A549 (cell line): ENCODE results near the gene GPATCH3. TPM values are rescaled to one million over a fixed set of nuclear protein-coding genes. Genes with fewer than 3 reads are reported as not detected.

Experiments used
- ATAC-seq, 2 experiments: fragments of 200-7000 bp in 1 of 2; fragments of >200 bp in 1 of 2; cut with Nextera tagmentation in 1 of 2; cut with Tn5 transposase in 1 of 2; 3 replicates each; pipeline versions ENCODE4 v1.8.0 to v1.9.1; 2018 to 2020; ENCODE audit warnings: mild to moderate bottlenecking in 1 of 2, moderate library complexity in 1 of 2
- CTCF ChIA-PET: fragments of 300-600 bp; sonication (Branson Sonifier 250); formaldehyde crosslinking; extraction: SDS; loops from one replicate; lab custom pipeline; 2021; ENCODE audit warnings: antibody characterized with exemption, inconsistent platforms; lab: Yijun Ruan, JAX
- POLR2A ChIA-PET: fragments of 350-600 bp; formaldehyde crosslinking; extraction: SDS; loops from one replicate; lab custom pipeline; 2021; ENCODE audit warnings: antibody characterized with exemption, inconsistent platforms; lab: Yijun Ruan, JAX
- DNase-seq, 2 experiments: peaks; one replicate each; pipeline versions ENCODE4 v3.0.0 to v3.0.0-alpha.2; 2011 to 2016; ENCODE audit warnings: low read depth in 1 of 2, low spot score in 1 of 2
- FAIRE-seq: peaks from 2 replicates; lab custom pipeline; 2011; peaks lifted over from hg19 to GRCh38; lab: Jason Lieb, UNC
- H3K27ac ChIP-seq, 2 experiments: fragments of >200 bp; sonication (Bioruptor Twin); formaldehyde crosslinking; 3 replicates each; pipeline ENCODE4 v1.5.1; 2016 to 2017
- H3K4me1 ChIP-seq: fragments of >200 bp; sonication (Bioruptor Twin); formaldehyde crosslinking; 3 replicates; pipeline ENCODE4 v1.6.1; 2016
- H3K4me2 ChIP-seq: fragments of >200 bp; sonication (Bioruptor Twin); formaldehyde crosslinking; 3 replicates; pipeline ENCODE4 v1.6.1; 2016
- H3K4me3 ChIP-seq: fragments of >200 bp; sonication (Bioruptor Twin); formaldehyde crosslinking; 3 replicates; pipeline ENCODE4 v1.5.1; 2016
- H3K9me3 ChIP-seq: fragments of >200 bp; sonication (Bioruptor Twin); formaldehyde crosslinking; 3 replicates; pipeline ENCODE4 v1.6.1; 2016
- BCL3 ChIP-seq: fragments of >200 bp; sonication (Bioruptor Twin); formaldehyde crosslinking; IDR thresholded peaks from 3 replicates; pipeline ENCODE4 v1.6.1; 2016
- BHLHE40 ChIP-seq: IDR thresholded peaks from 2 replicates; pipeline ENCODE4 v1.6.1; 2012; ENCODE audit warnings: low read depth, low read length, inconsistent platforms
- CHD2 ChIP-seq: fragments of 150-350 bp; IDR thresholded peaks from 2 replicates; pipeline ENCODE4 v1.6.1; 2014; ENCODE audit warnings: low read length; ENCODE audit not compliant: partially characterized antibody
- EHF ChIP-seq: fragments of 250-450 bp; sonication (Bioruptor Pico); IDR thresholded peaks from 2 replicates; pipeline ENCODE4 v1.5.0; 2020; ENCODE audit warnings: mild to moderate bottlenecking
- FOSB ChIP-seq: fragments of 250-450 bp; sonication (Bioruptor Pico); IDR thresholded peaks from 2 replicates; pipeline ENCODE4 v1.5.0; 2020; ENCODE audit warnings: mild to moderate bottlenecking, moderate library complexity
- FOSL2 ChIP-seq, 2 experiments: fragments of 450-650 bp in 1 of 2; fragments of >200 bp in 1 of 2; sonication (Bioruptor Twin) in 1 of 2; formaldehyde crosslinking; IDR thresholded peaks; 2 replicates each; pipeline versions ENCODE4 v1.5.0 to v1.6.1; 2016 to 2020; ENCODE audit warnings: mild to moderate bottlenecking in 1 of 2, moderate library complexity in 1 of 2
- HES2 ChIP-seq: fragments of >200 bp; sonication (Bioruptor Twin); formaldehyde crosslinking; IDR thresholded peaks from 2 replicates; pipeline ENCODE4 v1.6.1; 2016
- HOXB13 ChIP-seq: fragments of 250-450 bp; sonication (Bioruptor Pico); IDR thresholded peaks from 2 replicates; pipeline ENCODE4 v1.5.0; 2020; ENCODE audit warnings: low read depth, mild to moderate bottlenecking, moderate library complexity
- HOXB5 ChIP-seq: fragments of 250-450 bp; sonication (Bioruptor Pico); IDR thresholded peaks from 2 replicates; pipeline ENCODE4 v1.5.0; 2020; ENCODE audit warnings: mild to moderate bottlenecking, moderate library complexity
- JUN ChIP-seq, 2 experiments: fragments of >200 bp; sonication (Bioruptor Twin); formaldehyde crosslinking; IDR thresholded peaks; 2 replicates in 1 of 2; 3 replicates in 1 of 2; pipeline ENCODE4 v1.6.1; 2016 to 2017
- JUNB ChIP-seq: fragments of >200 bp; sonication (Bioruptor Twin); formaldehyde crosslinking; IDR thresholded peaks from 2 replicates; pipeline ENCODE4 v1.6.1; 2016
- KDM1A ChIP-seq: fragments of 200-600 bp; sonication (generic); IDR thresholded peaks from 2 replicates; pipeline ENCODE4 v1.6.1; 2016; ENCODE audit warnings: low read depth, mild to moderate bottlenecking
- KDM5A ChIP-seq: fragments of 200-600 bp; sonication (generic); IDR thresholded peaks from 2 replicates; pipeline ENCODE4 v1.6.1; 2016; ENCODE audit warnings: antibody characterized with exemption, mild to moderate bottlenecking
- MAZ ChIP-seq: fragments of 150-350 bp; IDR thresholded peaks from 2 replicates; pipeline ENCODE4 v1.6.1; 2014; ENCODE audit warnings: antibody characterized with exemption, low read depth, low read length, borderline replicate concordance
- MYC ChIP-seq: IDR thresholded peaks from 2 replicates; pipeline ENCODE4 v1.6.1; 2012; ENCODE audit warnings: mild to moderate bottlenecking, inconsistent platforms, low read length, improper control_type of control experiment, borderline replicate concordance
- NFE2L2 ChIP-seq: fragments of 150-350 bp; conservative IDR thresholded peaks from 2 replicates; pipeline ENCODE4 v1.6.1; 2014; ENCODE audit warnings: low read length
- PHF8 ChIP-seq: fragments of 200-600 bp; sonication (generic); IDR thresholded peaks from 2 replicates; pipeline ENCODE4 v1.6.1; 2016; ENCODE audit warnings: low read depth, mild to moderate bottlenecking, antibody characterized with exemption, moderate library complexity, borderline replicate concordance
- POLR2AphosphoS2 ChIP-seq: conservative IDR thresholded peaks from 2 replicates; pipeline ENCODE4 v1.6.1; 2012; ENCODE audit warnings: low read length, improper control_type of control experiment, inconsistent platforms
- RAD21 ChIP-seq, 2 experiments: fragments of >200 bp in 1 of 2; sonication (Bioruptor Twin) in 1 of 2; formaldehyde crosslinking in 1 of 2; IDR thresholded peaks in 1 of 2; conservative IDR thresholded peaks in 1 of 2; 2 replicates in 1 of 2; 3 replicates in 1 of 2; pipeline ENCODE4 v1.6.1; 2012 to 2018; ENCODE audit warnings: inconsistent platforms in 1 of 2
- RARB ChIP-seq: fragments of 250-450 bp; sonication (Bioruptor Pico); IDR thresholded peaks from 2 replicates; pipeline ENCODE4 v1.8.0; 2021; ENCODE audit warnings: mild to moderate bottlenecking, moderate library complexity
- RCOR1 ChIP-seq: fragments of 150-350 bp; IDR thresholded peaks from 2 replicates; pipeline ENCODE4 v1.6.1; 2014; ENCODE audit warnings: antibody characterized with exemption, low read length, low read depth
- RNF2 ChIP-seq: fragments of 200-600 bp; sonication (generic); IDR thresholded peaks from 2 replicates; pipeline ENCODE4 v1.6.1; 2016; ENCODE audit warnings: low read depth, mild to moderate bottlenecking, antibody characterized with exemption, moderate library complexity, borderline replicate concordance
- SMC3 ChIP-seq: fragments of >200 bp; sonication (Bioruptor Twin); formaldehyde crosslinking; IDR thresholded peaks from 3 replicates; pipeline ENCODE4 v1.6.1; 2018; ENCODE audit warnings: inconsistent platforms
- TP53 ChIP-seq: fragments of 250-450 bp; sonication (Bioruptor Pico); IDR thresholded peaks from 2 replicates; pipeline ENCODE4 v1.5.0; 2021; ENCODE audit warnings: mild to moderate bottlenecking, moderate library complexity
- ZC3H11A ChIP-seq: fragments of 450-650 bp; IDR thresholded peaks from 2 replicates; pipeline ENCODE4 v1.6.1; 2014; ENCODE audit warnings: antibody characterized with exemption, mild to moderate bottlenecking
- ZFP36 ChIP-seq: fragments of 450-650 bp; IDR thresholded peaks from 2 replicates; pipeline ENCODE4 v1.6.1; 2014; ENCODE audit warnings: borderline replicate concordance; ENCODE audit not compliant: partially characterized antibody
- ZNF302 ChIP-seq: fragments of 250-450 bp; sonication (Bioruptor Pico); IDR thresholded peaks from 2 replicates; pipeline ENCODE4 v1.9.0; 2021; ENCODE audit warnings: inconsistent platforms, mild to moderate bottlenecking, moderate library complexity
- WGBS: methylation state at CpG from one replicate; pipeline ENCODE4 v1.1.6; 2017; ENCODE audit errors: missing lambda C conversion rate; 5-methylcytosine and 5-hydroxymethylcytosine counted together
- polyA plus RNA-seq, 4 experiments: library from polyadenylated mRNA; depleted of rRNA in 3 of 4; stranded (reverse); fragments of >200 nt; fragmentation: RNase III in 1 of 4; extraction: RNeasy Plus Mini Kit Qiagen cat#74134 plus additional on column Dnase treatment in 1 of 4; gene quantifications; 2 replicates in 3 of 4; 3 replicates in 1 of 4; pipeline ENCODE4 v1.2.3, GENCODE V29; 2011 to 2017
- TF ChIP-seq, protein P1 (sequence below): fragments of 200-600 bp; sonication (generic); IDR thresholded peaks from 2 replicates; pipeline ENCODE4 v1.6.1; 2016; ENCODE audit warnings: antibody characterized with exemption, mild to moderate bottlenecking, moderate library complexity
- TF ChIP-seq, protein P2 (sequence below): IDR thresholded peaks from 2 replicates; pipeline ENCODE4 v1.6.1; 2012

The GPATCH3 gene
- polyA plus RNA-seq, 2 of the 4 experiments (the other 2 are of a cell fraction) = 5.4 to 8.7 TPM

DNA sequence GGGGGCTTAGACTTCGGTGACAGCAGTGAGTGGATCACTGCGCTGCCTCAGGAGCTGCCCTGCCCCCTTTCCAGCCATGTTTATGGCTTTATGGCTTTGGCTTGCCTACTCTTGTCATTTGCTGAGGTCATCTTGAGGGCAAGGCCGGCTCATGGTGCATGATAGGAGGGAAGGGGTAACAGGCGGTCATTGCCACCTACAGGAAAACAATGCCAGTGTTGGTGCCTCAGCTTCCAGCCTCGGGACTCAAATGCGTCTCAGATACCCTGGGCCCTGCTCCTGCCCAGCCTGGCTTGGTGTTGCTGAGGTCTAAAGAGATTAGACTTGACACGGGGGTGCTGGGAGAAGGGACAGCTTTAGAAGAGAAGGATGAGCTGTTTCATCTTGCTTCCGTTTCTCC is 45.5 kb upstream of the GPATCH3 start:
- ATAC-seq (no peak), FAIRE-seq (no peak), DNase-seq (no peak)
- CTCF ChIA-PET = interaction anchor here (1.1 kb wide), 1 partner anchor 40 kb away, joined by 3 read pairs; no protein-coding TSS in a partner anchor
- no peak for TF ChIP-seq MAZ
- no peak for TF ChIP-seq POLR2AphosphoS2
- no peak for TF ChIP-seq CHD2
- TF ChIP-seq, protein P1, sequence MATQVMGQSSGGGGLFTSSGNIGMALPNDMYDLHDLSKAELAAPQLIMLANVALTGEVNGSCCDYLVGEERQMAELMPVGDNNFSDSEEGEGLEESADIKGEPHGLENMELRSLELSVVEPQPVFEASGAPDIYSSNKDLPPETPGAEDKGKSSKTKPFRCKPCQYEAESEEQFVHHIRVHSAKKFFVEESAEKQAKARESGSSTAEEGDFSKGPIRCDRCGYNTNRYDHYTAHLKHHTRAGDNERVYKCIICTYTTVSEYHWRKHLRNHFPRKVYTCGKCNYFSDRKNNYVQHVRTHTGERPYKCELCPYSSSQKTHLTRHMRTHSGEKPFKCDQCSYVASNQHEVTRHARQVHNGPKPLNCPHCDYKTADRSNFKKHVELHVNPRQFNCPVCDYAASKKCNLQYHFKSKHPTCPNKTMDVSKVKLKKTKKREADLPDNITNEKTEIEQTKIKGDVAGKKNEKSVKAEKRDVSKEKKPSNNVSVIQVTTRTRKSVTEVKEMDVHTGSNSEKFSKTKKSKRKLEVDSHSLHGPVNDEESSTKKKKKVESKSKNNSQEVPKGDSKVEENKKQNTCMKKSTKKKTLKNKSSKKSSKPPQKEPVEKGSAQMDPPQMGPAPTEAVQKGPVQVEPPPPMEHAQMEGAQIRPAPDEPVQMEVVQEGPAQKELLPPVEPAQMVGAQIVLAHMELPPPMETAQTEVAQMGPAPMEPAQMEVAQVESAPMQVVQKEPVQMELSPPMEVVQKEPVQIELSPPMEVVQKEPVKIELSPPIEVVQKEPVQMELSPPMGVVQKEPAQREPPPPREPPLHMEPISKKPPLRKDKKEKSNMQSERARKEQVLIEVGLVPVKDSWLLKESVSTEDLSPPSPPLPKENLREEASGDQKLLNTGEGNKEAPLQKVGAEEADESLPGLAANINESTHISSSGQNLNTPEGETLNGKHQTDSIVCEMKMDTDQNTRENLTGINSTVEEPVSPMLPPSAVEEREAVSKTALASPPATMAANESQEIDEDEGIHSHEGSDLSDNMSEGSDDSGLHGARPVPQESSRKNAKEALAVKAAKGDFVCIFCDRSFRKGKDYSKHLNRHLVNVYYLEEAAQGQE = no peak
- no peak for TF ChIP-seq ZFP36
- TF ChIP-seq JUN (IDR thresholded peaks at IDR 0.05) = no peak
- TF ChIP-seq KDM1A = no peak
- TF ChIP-seq HES2 = no peak
- no peak for TF ChIP-seq FOSL2 (IDR thresholded peaks at IDR 0.05)
- TF ChIP-seq FOSL2 (CRISPR knock-in tag; IDR thresholded peaks at IDR 0.05) = no peak
- TF ChIP-seq EHF (CRISPR knock-in tag) = no peak
- no peak for TF ChIP-seq RAD21 (conservative IDR thresholded peaks at IDR 0.05 in 1 of 2, IDR thresholded peaks at IDR 0.05 in 1 of 2)
- TF ChIP-seq FOSB (CRISPR knock-in tag) = no peak
- TF ChIP-seq HOXB5 (CRISPR knock-in tag) = no peak
- no peak for TF ChIP-seq BHLHE40
- no peak for TF ChIP-seq RARB (CRISPR knock-in tag)
- TF ChIP-seq RNF2 = no peak
- TF ChIP-seq MYC = no peak
- TF ChIP-seq SMC3 = no peak
- Histone ChIP-seq H3K4me2 (no peak overlapping the region), H3K4me1 (no peaks in the 10 kb centered on the region; the same call in 2 of the 3 replicates), H3K4me3 (no peak overlapping the region), H3K9me3 (no peaks in the 10 kb centered on the region), H3K27ac (no peak overlapping the region)
- POLR2A ChIA-PET = no interaction called here
- WGBS = 89% methylated on average over 8 of the region's 8 CpGs

DNA sequence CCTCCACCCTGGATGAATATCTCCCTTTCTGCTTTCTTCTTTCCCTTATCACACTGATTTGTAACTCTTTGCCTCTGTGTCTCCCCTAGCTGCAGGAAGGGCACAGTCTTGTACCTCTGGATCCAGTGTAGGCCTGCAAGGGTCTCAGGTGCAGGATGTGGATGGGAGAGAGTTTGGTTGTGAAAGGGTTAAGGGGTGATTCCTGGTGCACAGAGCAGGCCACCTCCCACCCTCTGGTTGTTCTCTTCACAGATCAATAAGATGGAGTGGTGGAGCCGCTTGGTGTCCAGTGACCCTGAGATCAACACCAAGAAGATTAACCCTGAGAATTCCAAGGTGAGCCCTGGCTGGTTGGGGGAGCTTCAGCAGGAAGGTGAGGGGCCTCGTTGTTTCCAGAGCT is 44.9 kb upstream of the GPATCH3 start:
- Histone ChIP-seq H3K4me2 (no peak overlapping the region), H3K9me3 (no peaks in the 10 kb centered on the region), H3K4me1 (no peaks in the 10 kb centered on the region; the same call in 2 of the 3 replicates), H3K4me3 (no peak overlapping the region), H3K27ac (no peak overlapping the region)
- FAIRE-seq = no peak
- POLR2A ChIA-PET = no interaction called here
- WGBS = 71% methylated on average over 1 of the region's 2 CpGs
- CTCF ChIA-PET = no interaction called here
- ATAC-seq = no peak
- DNase-seq = no peak
- no peak for TF ChIP-seq JUNB
- TF ChIP-seq ZNF302 (CRISPR knock-in tag) = no peak
- no peak for TF ChIP-seq ZC3H11A

DNA sequence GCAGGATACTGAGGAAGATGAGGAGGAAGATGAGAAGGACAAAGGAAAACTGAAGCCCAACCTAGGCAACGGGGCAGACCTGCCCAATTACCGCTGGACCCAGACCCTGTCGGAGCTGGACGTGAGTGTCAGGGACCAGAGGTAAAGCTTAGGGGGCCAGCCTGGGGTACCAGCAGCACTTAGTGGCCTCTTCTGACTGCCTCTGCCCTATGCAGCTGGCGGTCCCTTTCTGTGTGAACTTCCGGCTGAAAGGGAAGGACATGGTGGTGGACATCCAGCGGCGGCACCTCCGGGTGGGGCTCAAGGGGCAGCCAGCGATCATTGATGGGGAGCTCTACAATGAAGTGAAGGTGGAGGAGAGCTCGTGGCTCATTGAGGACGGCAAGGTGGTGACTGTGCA is 42.4 kb upstream of the GPATCH3 start:
- no peak overlapping the region for H3K27ac ChIP-seq
- ChIA-PET POLR2A (no interaction called here), CTCF (interaction anchor here (0.6 to 1.9 kb wide), 3 partner anchors 12 to 54 kb away, joined by 4 to 9 read pairs (median 4); no protein-coding TSS in a partner anchor)
- TF ChIP-seq, protein P2, sequence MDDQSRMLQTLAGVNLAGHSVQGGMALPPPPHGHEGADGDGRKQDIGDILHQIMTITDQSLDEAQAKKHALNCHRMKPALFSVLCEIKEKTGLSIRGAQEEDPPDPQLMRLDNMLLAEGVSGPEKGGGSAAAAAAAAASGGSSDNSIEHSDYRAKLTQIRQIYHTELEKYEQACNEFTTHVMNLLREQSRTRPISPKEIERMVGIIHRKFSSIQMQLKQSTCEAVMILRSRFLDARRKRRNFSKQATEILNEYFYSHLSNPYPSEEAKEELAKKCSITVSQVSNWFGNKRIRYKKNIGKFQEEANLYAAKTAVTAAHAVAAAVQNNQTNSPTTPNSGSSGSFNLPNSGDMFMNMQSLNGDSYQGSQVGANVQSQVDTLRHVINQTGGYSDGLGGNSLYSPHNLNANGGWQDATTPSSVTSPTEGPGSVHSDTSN = no peak
- TF ChIP-seq PHF8 (no peak), TP53 (no peak), KDM5A (no peak), RAD21 (conservative IDR thresholded peaks at IDR 0.05 in 1 of 2, IDR thresholded peaks at IDR 0.05 in 1 of 2) (no peak), RCOR1 (no peak), JUNB (no peak), SMC3 (no peak), NFE2L2 (no peak), HOXB13 (no peak), BCL3 (no peak), ZFP36 (no peak)
- H3K9me3 ChIP-seq = no peaks in the 10 kb centered on the region
- no peaks in the 10 kb centered on the region for H3K4me1 ChIP-seq
- ATAC-seq (no peak), FAIRE-seq (no peak), DNase-seq (no peak)
- H3K4me2 ChIP-seq = no peak overlapping the region
- 94% methylated on average over 11 of the region's 12 CpGs for WGBS
- no peak overlapping the region for H3K4me3 ChIP-seq
